IPS-18c (cell line): ENCODE data around the gene ARPC5L.
"Not testable (repeated sequence)": the region's sequence is repeated elsewhere in the genome, so short reads cannot be mapped to it uniquely, and the experiment has no call there.

Experiments used
- H3K4me3 ChIP-seq: 2 replicates; pipeline ENCODE4 v1.7.0; 2013; ENCODE audit warnings: low read depth, mild to moderate bottlenecking, low read length, moderate library complexity; ENCODE audit not compliant: insufficient read depth
- H3K9me3 ChIP-seq: one replicate; pipeline ENCODE4 v1.6.1; 2013; ENCODE audit warnings: mild to moderate bottlenecking, low read length, moderate library complexity; ENCODE audit not compliant: control insufficient read depth, insufficient read depth

Gene ARPC5L

GRCh38 chr9:124861342-124862229 lies at the start of gene ARPC5L, which contains the start of gene RPL35:
TSS of gene ARPC5L (plus strand) at chr9:124862130. CDS start at chr9:124869291, 7,161 bp downstream.
TSS of gene RPL35 (minus strand) at chr9:124861957. CDS start at chr9:124861912, 45 bp downstream.
- peak within 1 kb of the TSS; percentile 98 for H3K4me3 ChIP-seq

GRCh38 chr9:124812441-124812876 lies 49.5 kb upstream of the ARPC5L start:
- Histone ChIP-seq H3K9me3 (no peaks in the 10 kb centered on the region), H3K4me3 (no peak overlapping the region)

More at GRCh38 chr9:124861342-124862229, at the start of gene ARPC5L, which contains the start of gene RPL35:
- peaks cover 2% of the 10 kb centered on the region for H3K9me3 ChIP-seq

GRCh38 chr9:124813041-124813440 lies 48.9 kb upstream of the ARPC5L start:
- no peaks in the 10 kb centered on the region for H3K9me3 ChIP-seq
- no peak overlapping the region for H3K4me3 ChIP-seq

- no peak overlapping the region for H3K4me3 ChIP-seq
- no peaks in the 10 kb centered on the region for H3K9me3 ChIP-seq
These were observed 48.3 kb upstream of the ARPC5L start for GRCh38 chr9:124813501-124814163.

- H3K9me3 ChIP-seq, result no peaks in the 10 kb centered on the region
- H3K4me3 ChIP-seq, result no peak overlapping the region
These were observed 47.8 kb upstream of the ARPC5L start for GRCh38 chr9:124814164-124814535.

- Histone ChIP-seq H3K4me3 (no peak overlapping the region), H3K9me3 (no peaks in the 10 kb centered on the region)
These were observed 46.3 kb upstream of the ARPC5L start for GRCh38 chr9:124815601-124816000.

GRCh38 chr9:124818431-124819281 lies 43.3 kb upstream of the ARPC5L start:
- Histone ChIP-seq H3K4me3 (no peak overlapping the region), H3K9me3 (no peaks in the 10 kb centered on the region)

GRCh38 chr9:124820698-124821623 lies 41.0 kb upstream of the ARPC5L start:
- H3K4me3 ChIP-seq, result no peak overlapping the region
- H3K9me3 ChIP-seq, result no peaks in the 10 kb centered on the region

GRCh38 chr9:124828489-124829333 lies 33.2 kb upstream of the ARPC5L start:
- Histone ChIP-seq H3K9me3 (no peaks in the 10 kb centered on the region), H3K4me3 (no peak overlapping the region)

GRCh38 chr9:124829334-124829669 lies 32.6 kb upstream of the ARPC5L start:
- Histone ChIP-seq H3K9me3 (no peaks in the 10 kb centered on the region), H3K4me3 (no peak overlapping the region)

GRCh38 chr9:124830593-124830992 lies 31.3 kb upstream of the ARPC5L start:
- Histone ChIP-seq H3K4me3 (no peak overlapping the region), H3K9me3 (no peaks in the 10 kb centered on the region)

- H3K9me3 ChIP-seq, result no peaks in the 10 kb centered on the region
These were observed 30.1 kb upstream of the ARPC5L start for GRCh38 chr9:124831642-124832364.

GRCh38 chr9:124834591-124834990 lies 27.3 kb upstream of the ARPC5L start:
- Histone ChIP-seq H3K4me3 (no peak overlapping the region), H3K9me3 (no peaks in the 10 kb centered on the region)

More at GRCh38 chr9:124831642-124832364, 30.1 kb upstream of the ARPC5L start:
- H3K4me3 ChIP-seq, result no peak overlapping the region

GRCh38 chr9:124835026-124835557 lies 26.8 kb upstream of the ARPC5L start:
- H3K9me3 ChIP-seq, result no peaks in the 10 kb centered on the region
- no peak overlapping the region for H3K4me3 ChIP-seq

- not testable (repeated sequence) for H3K9me3 ChIP-seq, H3K4me3 ChIP-seq
These were observed 23.8 kb upstream of the ARPC5L start for GRCh38 chr9:124838132-124838531.
